Activated CD4-positive, alpha-beta memory T cell treated with anti-CD3 and anti-CD28 coated beads for 36 hours (primary cell): ENCODE measurements around the gene KIZ. TPM values are rescaled to one million over a fixed set of nuclear protein-coding genes. Genes with fewer than 3 reads are reported as not detected.
A peak's percentile ranks its signal among the peaks of the same experiment; 100 is the strongest.

Experiments used
- CTCF ChIA-PET: fragments of 350-600 bp; sonication (Branson Sonifier 250); formaldehyde crosslinking; loops from one replicate; lab custom pipeline; 2021; ENCODE audit warnings: antibody characterized with exemption, inconsistent platforms; lab: Charles Lee
- POLR2A ChIA-PET: fragments of 350-600 bp; sonication (Branson Sonifier 250); formaldehyde crosslinking; loops from one replicate; lab custom pipeline; 2021; ENCODE audit warnings: antibody characterized with exemption; lab: Charles Lee
- DNase-seq: peaks from one replicate; pipeline ENCODE4 v3.0.0-alpha.2; 2020
- H3K27ac Mint-ChIP-seq: one replicate; pipeline ENCODE4 v1.8.0; 2021; ENCODE audit warnings: mixed read lengths
- H3K27me3 Mint-ChIP-seq: one replicate; pipeline ENCODE4 v1.8.0; 2021; ENCODE audit warnings: mixed read lengths
- H3K36me3 Mint-ChIP-seq: one replicate; pipeline ENCODE4 v1.8.0; 2021; ENCODE audit warnings: mixed read lengths
- H3K4me1 Mint-ChIP-seq: one replicate; pipeline ENCODE4 v1.8.0; 2021; ENCODE audit warnings: low read depth, mixed read lengths
- H3K4me3 Mint-ChIP-seq: one replicate; pipeline ENCODE4 v1.8.0; 2021; ENCODE audit warnings: mild to moderate bottlenecking, mixed read lengths
- H3K9me3 Mint-ChIP-seq: one replicate; pipeline ENCODE4 v1.8.0; 2021; ENCODE audit warnings: mixed read lengths
- intact Hi-C: fragments of 100-400 bp; cut with micrococcal nuclease; formaldehyde crosslinking; loops from one replicate; pipeline ENCODE4 v1.15.1; 2023
- total RNA-seq, 2 experiments: library from RNA; stranded (reverse); gene quantifications; one replicate each; pipeline ENCODE4 v1.2.3, GENCODE V29; 2021

KIZ gene
- total RNA-seq, 2 experiments from 2014 or later, result 13.3 to 13.5 TPM

DNA sequence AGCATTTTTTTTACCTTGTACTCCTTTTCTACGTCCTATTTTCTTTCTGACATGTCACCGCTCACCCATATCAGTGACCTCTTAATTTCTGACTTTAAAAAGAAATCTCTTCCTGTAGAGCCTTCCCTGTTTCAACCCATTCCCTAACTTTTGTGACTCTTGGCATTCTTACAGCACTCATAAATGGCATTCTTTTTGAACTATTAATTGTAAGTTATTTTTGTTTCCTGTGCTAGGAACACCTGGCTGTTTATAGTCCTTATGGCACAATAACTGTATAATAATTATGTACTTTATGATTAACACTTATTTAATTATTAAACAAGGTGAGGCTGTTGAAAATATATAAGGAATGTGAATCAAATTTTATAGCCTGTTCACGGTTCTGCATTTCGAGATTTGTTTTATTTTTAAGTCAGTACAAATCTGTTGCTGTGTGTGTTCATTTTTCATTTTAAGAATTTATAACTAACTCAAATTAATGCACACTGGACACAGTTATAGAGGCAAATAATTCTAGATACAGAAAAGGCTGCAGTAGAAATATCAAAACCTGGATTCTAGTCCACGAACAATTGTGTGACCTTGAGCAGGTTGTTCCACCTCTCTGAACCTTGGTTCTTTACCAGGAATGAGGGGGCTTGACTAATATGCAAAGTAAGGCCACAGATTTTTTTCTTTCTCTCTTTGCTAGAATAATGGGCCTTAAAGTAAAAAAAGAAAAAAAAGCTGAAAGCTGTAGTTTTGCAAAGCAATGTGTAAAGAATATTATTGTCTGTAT, 1.5 kb downstream of the KIZ start:
- intact Hi-C loops, result loop anchor here (2.0 to 5.0 kb wide), 3 partner anchors 80 to 415 kb away; partner anchors contain the start of genes RALGAPA2 and XRN2
- no peak overlapping the region for H3K27ac Mint-ChIP-seq
- peak overlapping the region; percentile 81 for H3K4me3 Mint-ChIP-seq
- DNase-seq, result no peak
- POLR2A ChIA-PET, result no interaction called here
- CTCF ChIA-PET, result interaction anchor here (1.2 to 2.1 kb wide), 3 partner anchors 26 to 108 kb away, joined by 4 to 11 read pairs (median 4); no protein-coding TSS in a partner anchor
- H3K9me3 Mint-ChIP-seq, result no peaks in the 10 kb centered on the region
- H3K36me3 Mint-ChIP-seq, result no peaks in the 10 kb centered on the region
- H3K27me3 Mint-ChIP-seq, result peaks cover 3% of the 10 kb centered on the region
- peaks cover 18% of the 10 kb centered on the region for H3K4me1 Mint-ChIP-seq

DNA sequence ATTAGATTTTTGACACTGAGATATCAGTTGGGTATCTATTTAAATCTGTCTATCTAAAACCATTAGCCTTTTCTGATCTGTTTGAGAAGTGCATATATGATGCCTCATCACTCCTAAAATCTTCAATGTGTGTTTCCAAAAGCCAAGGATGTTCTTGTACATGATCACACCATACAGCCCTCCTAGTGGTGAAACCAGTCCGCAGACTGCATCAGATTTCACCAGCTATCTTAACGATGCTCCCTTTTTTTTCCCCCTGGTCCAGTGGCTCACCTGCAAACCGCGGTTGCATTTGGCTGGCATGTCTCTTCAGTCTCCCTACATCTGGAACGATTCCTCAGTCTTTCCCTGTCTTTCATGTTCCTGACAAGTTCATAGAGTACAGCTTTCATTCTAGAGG, 4.0 kb downstream of the KIZ start:
- intact Hi-C loops, result loop anchor here (5.0 kb wide), 2 partner anchors 83 to 418 kb away; partner anchors contain the start of gene RALGAPA2
- H3K4me1 Mint-ChIP-seq, result peaks cover 18% of the 10 kb centered on the region

DNA sequence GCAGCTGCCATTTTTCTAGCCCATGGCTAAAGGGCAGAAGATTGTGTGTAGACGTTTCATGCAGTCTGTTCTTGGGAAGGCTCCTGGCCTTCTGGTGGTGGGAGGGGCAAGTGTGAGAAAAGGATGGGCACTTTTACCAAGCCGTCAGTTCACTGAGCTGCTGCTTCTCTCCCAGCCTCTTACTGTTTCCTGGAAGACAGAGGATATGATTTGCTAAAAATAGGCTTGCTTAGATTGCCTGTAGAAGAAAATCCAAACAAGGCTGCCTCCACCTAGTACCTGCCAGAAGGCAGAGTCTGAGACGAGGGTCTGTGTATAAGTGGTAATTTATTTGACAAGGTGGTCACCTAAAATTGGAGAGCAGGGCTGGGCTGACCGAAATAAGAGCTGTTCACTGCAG, 7.5 kb downstream of the KIZ start:
- CTCF ChIA-PET, result no interaction called here
- H3K9me3 Mint-ChIP-seq, result no peaks in the 10 kb centered on the region
- H3K27me3 Mint-ChIP-seq, result no peaks in the 10 kb centered on the region
- no peak for DNase-seq
- H3K27ac Mint-ChIP-seq, result no peak overlapping the region
- POLR2A ChIA-PET, result no interaction called here
- H3K36me3 Mint-ChIP-seq, result peaks cover 18% of the 10 kb centered on the region
- peaks cover under 1% of the 10 kb centered on the region for H3K4me1 Mint-ChIP-seq
- intact Hi-C loops, result no loop called here
- no peak overlapping the region for H3K4me3 Mint-ChIP-seq

More for the DNA sequence above, 4.0 kb downstream of the KIZ start:
- no peaks in the 10 kb centered on the region for H3K9me3 Mint-ChIP-seq
- no peaks in the 10 kb centered on the region for H3K27me3 Mint-ChIP-seq
- POLR2A ChIA-PET, result interaction anchor here (1.0 kb wide), 1 partner anchor 29 kb away, joined by 3 read pairs; no protein-coding TSS in a partner anchor
- H3K36me3 Mint-ChIP-seq, result peaks cover 1% of the 10 kb centered on the region
- no peak for DNase-seq
- H3K4me3 Mint-ChIP-seq, result no peak overlapping the region
- no peak overlapping the region for H3K27ac Mint-ChIP-seq
- CTCF ChIA-PET, result interaction anchor here (0.7 to 1.0 kb wide), 3 partner anchors 36 to 285 kb away, joined by 3 to 4 read pairs (median 3); no protein-coding TSS in a partner anchor

DNA sequence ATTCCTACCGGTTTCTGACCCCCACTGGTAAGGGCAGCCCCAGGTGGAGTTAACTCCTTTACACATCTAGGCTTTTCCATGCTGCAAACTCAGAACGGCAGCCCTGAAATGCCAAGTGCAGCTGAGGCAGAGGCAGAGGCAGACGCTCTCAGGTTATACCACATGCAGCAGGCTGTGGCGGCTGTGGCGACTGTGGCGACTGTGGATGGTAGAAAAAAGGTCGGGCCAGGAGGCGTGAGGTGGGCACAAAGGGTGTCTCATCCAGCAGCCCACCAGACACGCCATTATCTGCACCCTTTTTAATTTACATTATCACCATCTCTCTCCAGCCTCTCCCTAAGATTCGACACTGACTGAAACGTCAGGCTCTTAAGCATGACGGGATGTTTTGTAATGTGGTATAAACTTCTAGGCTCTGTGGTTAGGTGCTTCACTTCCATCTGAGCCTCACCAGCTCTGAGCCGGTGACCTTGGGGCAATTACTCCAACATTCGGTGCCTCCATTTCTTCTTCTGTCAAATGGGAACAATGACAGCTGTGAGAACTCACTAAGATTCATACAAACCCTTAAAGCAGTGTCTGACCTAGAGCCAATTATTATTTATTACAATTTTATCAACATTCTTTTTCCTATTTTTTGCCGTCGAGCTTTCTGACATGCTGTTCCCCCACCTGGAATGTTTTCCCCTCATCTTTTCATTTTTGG, 8.2 kb downstream of the KIZ start:
- intact Hi-C loops, result no loop called here
- DNase-seq, result no peak
- no peak overlapping the region for H3K27ac Mint-ChIP-seq
- ChIA-PET POLR2A (no interaction called here), CTCF (interaction anchor here (1.1 kb wide), 1 partner anchor 101 kb away, joined by 3 read pairs; no protein-coding TSS in a partner anchor)
- H3K36me3 Mint-ChIP-seq, result peaks cover 21% of the 10 kb centered on the region
- H3K4me1 Mint-ChIP-seq, result no peaks in the 10 kb centered on the region
- no peaks in the 10 kb centered on the region for H3K9me3 Mint-ChIP-seq
- H3K27me3 Mint-ChIP-seq, result no peaks in the 10 kb centered on the region
- no peak overlapping the region for H3K4me3 Mint-ChIP-seq

DNA sequence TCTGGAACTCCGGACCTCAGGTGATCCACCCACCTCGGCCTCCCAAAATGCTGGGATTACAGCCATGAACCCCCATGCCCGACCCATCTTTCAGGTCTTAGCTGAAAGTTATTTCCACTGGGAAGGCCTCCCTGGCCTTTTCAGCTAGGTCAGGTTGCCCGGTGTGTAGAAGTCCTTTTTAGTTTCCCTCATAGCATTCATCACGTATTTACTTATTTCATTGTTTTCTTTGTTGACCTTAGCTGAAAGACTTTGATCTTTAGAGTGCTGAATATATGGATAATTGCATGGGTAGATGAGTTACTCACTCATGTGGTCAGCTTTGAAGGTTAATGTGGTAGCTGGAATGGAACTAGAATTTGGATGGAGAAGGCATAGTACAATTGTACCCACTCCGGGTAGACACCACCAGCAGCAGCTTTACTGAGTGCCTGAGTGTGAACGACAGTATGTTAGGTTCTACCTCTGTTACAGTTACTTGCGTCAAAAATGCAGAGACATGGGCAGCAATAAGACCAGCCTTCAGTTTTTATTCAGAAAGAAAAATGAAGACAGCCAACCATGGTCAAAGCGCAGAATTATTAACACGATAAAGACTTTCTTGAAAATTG, 9.1 kb downstream of the KIZ start:
- Mint-ChIP-seq H3K27ac (no peak overlapping the region), H3K27me3 (no peaks in the 10 kb centered on the region), H3K36me3 (peaks cover 26% of the 10 kb centered on the region), H3K9me3 (no peaks in the 10 kb centered on the region), H3K4me3 (no peak overlapping the region), H3K4me1 (no peaks in the 10 kb centered on the region)
- intact Hi-C loops, result no loop called here
- no peak for DNase-seq
- ChIA-PET CTCF (interaction anchor here (1.1 kb wide), 1 partner anchor 101 kb away, joined by 3 read pairs; no protein-coding TSS in a partner anchor), POLR2A (no interaction called here)

DNA sequence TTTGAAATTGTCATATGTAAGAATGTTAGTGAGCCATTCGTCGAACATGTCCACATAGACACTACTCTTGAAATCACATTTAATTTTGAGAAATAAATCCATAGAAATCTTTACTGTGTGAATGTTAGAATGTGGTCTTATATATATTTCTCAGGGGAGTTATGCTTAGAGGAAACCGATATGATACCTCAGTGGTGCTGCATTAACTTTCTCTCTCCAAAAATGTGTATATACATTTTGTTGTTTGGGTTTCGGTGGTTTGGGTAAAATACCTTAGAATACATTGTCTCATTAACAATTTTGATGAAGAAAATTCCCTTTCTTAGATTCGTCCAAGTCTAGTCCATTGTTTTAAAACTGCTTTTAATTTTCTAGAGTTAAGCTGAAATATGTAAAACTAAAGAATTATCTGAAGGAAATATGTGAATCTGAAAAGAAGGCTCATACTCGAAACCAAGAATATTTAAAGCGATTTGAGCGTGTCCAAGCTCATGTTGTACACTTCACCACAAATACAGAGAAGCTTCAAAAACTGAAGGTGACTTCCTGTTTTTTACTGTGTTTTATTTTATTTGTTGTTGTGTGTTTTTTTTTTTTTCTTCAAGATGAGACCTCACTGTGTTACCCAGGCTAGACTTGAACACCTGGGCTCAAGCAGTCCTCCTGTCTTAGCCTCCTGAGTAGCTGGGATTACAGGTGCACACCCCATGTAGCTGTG, 10.3 kb downstream of the KIZ start:
- CTCF ChIA-PET, result no interaction called here

DNA sequence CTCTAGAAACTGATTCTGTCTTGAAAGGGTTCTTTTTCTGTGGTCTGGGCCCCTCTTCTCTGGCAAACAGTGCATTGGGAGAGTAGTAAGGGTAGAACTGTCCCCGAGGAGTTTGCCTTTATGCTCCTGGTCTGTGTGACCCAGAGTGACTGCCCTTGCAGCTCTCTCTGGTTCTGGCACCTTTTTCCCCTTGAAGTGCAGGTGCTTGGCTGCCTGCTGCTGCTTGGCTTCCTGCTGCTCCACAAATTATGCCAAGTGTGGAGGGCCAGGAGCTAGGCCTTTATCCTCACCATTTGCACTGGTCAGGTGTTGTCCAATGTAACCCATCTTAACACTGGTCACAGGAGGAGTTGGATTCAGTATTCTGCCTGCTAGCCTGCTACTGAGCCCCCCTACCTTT, 11.2 kb downstream of the KIZ start:
- Mint-ChIP-seq H3K27me3 (no peaks in the 10 kb centered on the region), H3K4me1 (no peaks in the 10 kb centered on the region), H3K4me3 (no peak overlapping the region), H3K27ac (no peak overlapping the region), H3K36me3 (peaks cover 27% of the 10 kb centered on the region), H3K9me3 (no peaks in the 10 kb centered on the region)
- intact Hi-C loops, result no loop called here
- CTCF ChIA-PET, result no interaction called here
- no peak for DNase-seq
- POLR2A ChIA-PET, result no interaction called here

More for the DNA sequence above, 10.3 kb downstream of the KIZ start:
- POLR2A ChIA-PET, result no interaction called here
- DNase-seq, result no peak
- no peaks in the 10 kb centered on the region for H3K4me1 Mint-ChIP-seq
- H3K9me3 Mint-ChIP-seq, result no peaks in the 10 kb centered on the region
- peaks cover 27% of the 10 kb centered on the region for H3K36me3 Mint-ChIP-seq
- intact Hi-C loops, result no loop called here
- no peak overlapping the region for H3K4me3 Mint-ChIP-seq
- no peak overlapping the region for H3K27ac Mint-ChIP-seq
- H3K27me3 Mint-ChIP-seq, result no peaks in the 10 kb centered on the region

DNA sequence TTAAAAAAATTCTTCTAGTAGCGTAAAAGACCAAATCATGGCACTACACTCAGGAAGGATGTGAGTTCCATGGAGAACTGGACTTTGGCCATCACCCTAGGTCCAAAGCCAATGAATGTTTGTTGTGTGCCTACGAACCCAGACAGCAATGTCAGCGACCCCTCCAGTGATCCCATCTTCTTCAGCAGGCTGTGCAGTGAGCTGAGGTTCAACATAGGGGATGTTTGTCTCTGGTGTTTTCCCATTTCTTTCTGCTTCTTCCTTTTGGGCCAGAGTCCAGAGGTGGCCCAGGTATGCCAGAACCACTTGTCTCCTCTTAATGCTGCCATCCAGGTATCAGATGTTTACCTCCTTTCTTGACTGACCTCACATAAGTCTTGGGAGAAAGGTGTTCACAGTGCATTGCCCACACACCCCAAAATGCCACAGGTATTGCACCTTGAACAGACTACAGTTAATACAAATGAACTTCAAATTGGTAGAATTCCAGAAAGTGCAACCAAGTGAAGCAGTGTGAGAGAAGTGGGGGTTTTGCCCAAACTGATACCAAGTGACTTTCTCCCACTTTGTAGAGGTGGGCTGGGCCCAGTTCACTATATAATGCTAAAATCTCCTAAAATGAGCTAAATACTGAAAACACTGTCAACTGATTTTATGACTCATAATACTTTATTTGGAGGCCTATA, 14.1 kb downstream of the KIZ start:
- Mint-ChIP-seq H3K27ac (no peak overlapping the region), H3K27me3 (no peaks in the 10 kb centered on the region), H3K4me3 (no peak overlapping the region), H3K36me3 (peaks cover 26% of the 10 kb centered on the region), H3K4me1 (no peaks in the 10 kb centered on the region), H3K9me3 (no peaks in the 10 kb centered on the region)
- no peak for DNase-seq
- intact Hi-C loops, result no loop called here
- CTCF ChIA-PET, result interaction anchor here (0.6 kb wide), 1 partner anchor 95 kb away, joined by 3 read pairs; no protein-coding TSS in a partner anchor
- POLR2A ChIA-PET, result no interaction called here

DNA sequence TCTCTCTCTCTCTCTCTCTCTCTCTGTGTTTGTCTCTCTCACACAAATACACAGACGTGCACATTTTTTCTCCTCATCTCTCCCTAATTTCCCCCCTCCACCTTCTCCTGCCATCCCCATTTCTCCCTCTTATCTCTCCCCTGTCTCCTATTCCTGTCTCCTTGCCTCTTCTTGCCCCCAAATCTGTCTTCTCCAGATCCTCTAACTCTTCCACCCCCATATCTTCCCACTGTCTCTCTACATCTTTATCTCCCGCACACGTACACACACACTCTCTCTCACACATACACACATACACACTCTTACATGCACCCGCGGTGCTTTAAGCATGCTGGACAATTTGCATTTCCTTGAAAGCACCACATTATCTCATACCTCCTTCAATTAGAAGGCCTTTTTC, 15.9 kb downstream of the KIZ start:
- Mint-ChIP-seq H3K4me3 (no peak overlapping the region), H3K27ac (no peak overlapping the region), H3K4me1 (no peaks in the 10 kb centered on the region), H3K27me3 (no peaks in the 10 kb centered on the region), H3K9me3 (no peaks in the 10 kb centered on the region), H3K36me3 (peaks cover 22% of the 10 kb centered on the region)
- no peak for DNase-seq
- ChIA-PET CTCF (no interaction called here), POLR2A (no interaction called here)
- intact Hi-C loops, result no loop called here

DNA sequence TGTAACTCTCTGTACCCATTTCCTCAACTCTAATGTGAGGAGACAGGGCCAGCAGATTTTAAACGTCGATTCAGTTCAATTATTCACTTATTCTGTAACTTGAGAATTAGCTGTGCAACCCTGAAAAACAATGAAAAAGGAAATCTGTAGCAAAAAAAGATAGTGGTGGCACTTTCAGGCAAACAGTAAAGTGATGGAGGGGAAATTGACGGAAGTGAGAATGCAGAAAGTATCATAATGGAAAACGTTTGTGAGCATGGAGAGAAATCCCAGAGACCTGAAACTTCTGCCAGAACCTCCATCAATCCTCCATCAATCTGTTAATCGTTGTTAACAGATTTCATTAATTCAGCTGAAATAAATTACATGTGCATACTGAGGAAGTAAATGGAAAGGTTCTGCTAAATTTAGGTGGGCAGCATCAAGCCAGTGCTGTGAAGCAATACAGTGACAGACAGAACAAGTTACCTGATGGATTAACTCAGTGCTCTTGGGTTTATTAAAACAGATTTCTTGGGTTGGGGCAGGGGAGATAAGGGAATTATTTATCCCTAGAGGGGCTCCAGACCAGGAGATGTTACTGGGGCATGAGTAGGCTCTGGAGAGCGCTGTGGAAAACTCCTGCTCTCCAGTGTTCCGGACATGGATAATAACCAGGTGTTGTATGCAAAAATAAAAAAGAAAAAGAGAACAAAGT, 17.5 kb downstream of the KIZ start:
- Mint-ChIP-seq H3K27ac (no peak overlapping the region), H3K4me1 (no peaks in the 10 kb centered on the region), H3K4me3 (no peak overlapping the region), H3K36me3 (peaks cover 17% of the 10 kb centered on the region), H3K27me3 (no peaks in the 10 kb centered on the region), H3K9me3 (no peaks in the 10 kb centered on the region)
- intact Hi-C loops, result no loop called here
- ChIA-PET CTCF (no interaction called here), POLR2A (no interaction called here)
- DNase-seq, result no peak

DNA sequence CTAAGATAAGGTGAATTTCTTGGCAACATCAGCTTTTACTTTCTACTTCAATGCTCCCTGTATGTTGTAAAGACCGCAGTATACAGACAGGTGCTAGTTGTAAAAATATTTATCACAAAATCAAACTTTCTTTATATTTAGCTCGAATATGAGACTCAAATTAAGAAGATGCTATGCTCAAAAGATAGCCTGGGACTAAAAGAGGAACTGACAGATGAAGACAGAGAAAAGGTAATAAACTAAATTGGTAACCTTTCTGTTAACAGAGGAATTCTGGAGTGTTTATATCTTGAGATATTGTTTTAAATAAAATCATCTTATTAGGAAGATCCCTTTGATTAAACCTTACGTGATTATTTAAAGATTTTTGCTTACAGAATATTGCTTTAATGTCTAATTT, 19.5 kb downstream of the KIZ start:
- CTCF ChIA-PET, result interaction anchor here (1.0 kb wide), 1 partner anchor 90 kb away, joined by 3 read pairs; no protein-coding TSS in a partner anchor
- Mint-ChIP-seq H3K36me3 (peaks cover 7% of the 10 kb centered on the region), H3K9me3 (no peaks in the 10 kb centered on the region)

More for the DNA sequence above, 19.5 kb downstream of the KIZ start:
- Mint-ChIP-seq H3K27ac (no peak overlapping the region), H3K27me3 (no peaks in the 10 kb centered on the region), H3K4me3 (no peak overlapping the region), H3K4me1 (no peaks in the 10 kb centered on the region)
- POLR2A ChIA-PET, result no interaction called here
- intact Hi-C loops, result no loop called here
- no peak for DNase-seq
